Stimulated activated CD4-positive, alpha-beta T cell treated with anti-CD3 and anti-CD28 coated beads, TNF-alpha, amount 100 ng/mL, for 4 hours (primary cell): ENCODE data around the gene JPH3.
"Not testable (repeated sequence)": the region's sequence is repeated elsewhere in the genome, so short reads cannot be mapped to it uniquely, and the experiment has no call there.

Source experiments
- DNase-seq, 3 experiments: peaks; one replicate each; pipeline ENCODE4 v3.0.0-alpha.2; 2020; ENCODE audit warnings: low read depth in 3 of 3

JPH3 gene

GRCh38 chr16:87681051-87681602 is 78.8 kb downstream of the JPH3 start:
- not testable (repeated sequence) for DNase-seq

DNA sequence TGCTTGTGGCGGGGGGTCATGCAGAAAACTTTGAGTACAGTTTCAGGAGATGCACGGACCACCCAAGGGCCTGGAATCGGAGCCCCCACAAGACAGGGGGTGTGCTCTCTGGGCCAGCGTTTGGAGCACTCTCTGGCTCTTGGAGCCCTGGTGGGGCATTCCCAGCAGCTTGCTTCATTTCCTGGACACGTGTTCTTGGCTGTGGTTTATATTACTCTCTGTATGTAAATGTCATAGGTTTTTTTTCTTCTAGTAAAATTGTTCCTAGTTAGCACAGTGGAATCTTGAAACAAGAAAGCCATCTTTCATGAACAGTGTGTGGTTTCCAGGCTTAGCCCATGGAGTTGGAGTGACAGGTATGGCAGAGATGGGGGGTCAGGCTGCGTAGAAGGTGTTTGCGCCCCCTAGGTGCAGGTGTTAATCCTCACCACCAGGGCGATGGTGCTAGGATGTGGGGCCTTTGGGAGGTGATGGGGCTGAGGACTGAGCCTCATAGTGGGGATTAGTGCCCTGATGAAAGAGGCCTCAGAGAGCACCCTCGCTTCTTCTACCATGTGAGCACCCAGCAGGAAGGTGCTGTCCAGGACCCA is 79.8 kb downstream of the JPH3 start:
- no peak for DNase-seq

GRCh38 chr16:87682852-87683399 is 80.6 kb downstream of the JPH3 start:
- no peak for DNase-seq

DNA sequence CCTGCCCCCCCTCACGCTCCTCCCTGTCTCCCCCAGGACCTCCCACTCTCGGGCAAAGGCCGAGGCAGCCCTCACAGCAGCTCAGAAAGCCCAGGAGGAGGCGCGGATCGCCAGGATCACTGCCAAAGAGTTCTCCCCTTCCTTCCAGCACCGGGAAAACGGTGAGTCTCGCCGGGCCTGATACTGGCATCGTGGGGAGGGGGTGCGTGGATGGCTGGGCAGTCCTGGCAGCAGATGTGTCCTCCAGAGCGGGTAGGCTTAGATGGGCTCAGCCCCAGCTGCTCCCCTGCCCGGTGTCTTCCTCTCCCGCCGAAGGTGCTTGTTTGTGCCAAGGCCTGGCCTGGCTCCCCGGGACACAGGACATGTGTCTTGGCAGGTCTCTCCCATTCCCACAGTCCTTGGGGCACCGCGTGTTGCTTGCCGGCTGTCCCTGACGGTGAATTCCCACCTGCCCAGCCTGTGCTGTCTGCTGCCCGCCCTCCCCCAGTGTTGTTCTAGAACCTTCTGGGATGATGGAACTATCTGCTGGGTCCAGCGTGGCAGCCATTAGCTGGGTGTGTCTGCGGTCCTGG is 81.9 kb downstream of the JPH3 start:
- DNase-seq: no peak

DNA sequence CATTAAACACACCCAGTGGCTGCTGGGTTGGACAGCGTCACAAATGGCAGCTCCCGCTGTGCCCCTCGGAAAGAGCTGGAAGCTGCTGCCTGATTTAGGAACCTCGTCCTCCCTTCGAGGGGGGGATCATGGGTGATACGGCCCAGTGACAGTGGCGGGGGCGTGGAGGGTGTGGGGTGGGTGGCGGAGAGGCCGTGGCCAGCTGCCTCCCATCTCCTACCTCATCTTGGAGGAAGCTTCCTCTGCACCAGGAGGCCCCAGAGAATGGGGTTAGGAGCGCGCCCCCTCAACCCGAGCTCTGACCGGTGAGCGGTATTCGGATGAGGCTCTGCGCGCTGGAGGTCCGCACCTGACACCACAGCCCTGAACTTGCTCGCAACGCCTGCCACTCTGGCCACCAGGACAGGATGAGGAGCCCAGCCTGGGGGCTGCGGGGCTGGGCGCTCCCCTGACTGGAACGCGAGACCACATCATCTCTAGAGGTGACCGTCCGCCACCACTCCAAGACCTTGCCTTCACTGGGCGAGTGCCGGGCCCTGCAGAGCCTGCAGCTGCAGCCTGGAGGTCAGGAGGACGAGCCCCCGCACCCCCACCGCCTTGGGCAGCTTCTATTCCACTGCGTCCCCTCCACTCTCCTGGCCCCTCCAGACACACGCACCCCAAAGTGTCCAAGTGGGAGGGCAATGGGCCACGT is 82.5 kb downstream of the JPH3 start:
- no peak for DNase-seq

DNA sequence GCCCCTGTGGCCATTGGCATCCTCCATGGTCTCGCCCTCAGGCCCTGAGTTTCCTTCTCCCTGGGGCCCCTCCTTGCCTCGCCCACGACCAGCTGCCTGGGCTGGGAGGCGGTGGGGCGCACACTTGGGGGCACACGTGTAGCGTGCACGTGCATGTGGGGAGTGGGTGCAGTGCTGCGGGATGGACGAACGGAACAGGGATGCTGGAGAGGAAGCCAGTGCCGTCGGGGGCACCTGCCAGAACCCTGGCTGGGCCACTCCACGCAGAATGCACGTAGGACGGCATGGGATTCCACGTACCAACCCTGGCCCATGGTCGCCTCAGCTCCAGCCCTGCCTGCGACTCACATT is 83.1 kb downstream of the JPH3 start:
- no peak for DNase-seq

DNA sequence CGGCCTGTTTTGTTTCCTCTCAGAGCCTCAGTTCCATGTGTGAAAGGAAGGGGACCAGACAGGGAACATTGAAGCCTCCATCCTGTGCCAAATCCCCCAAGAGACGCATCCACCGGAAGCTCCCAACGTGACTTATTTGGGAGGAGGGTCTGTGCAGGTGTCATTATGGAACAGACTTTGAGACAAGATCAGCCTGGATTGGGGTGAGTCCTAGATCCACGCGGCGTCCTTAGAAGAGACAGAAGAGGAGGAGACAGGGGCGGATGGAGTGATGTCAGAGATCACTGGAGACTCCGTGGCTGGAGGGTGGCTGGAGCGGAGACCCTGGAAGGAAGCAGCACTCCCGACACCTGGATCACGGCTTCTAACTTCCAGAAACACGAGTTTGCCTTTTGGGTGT is 83.5 kb downstream of the JPH3 start:
- no peak for DNase-seq

- no peak for DNase-seq
These were observed 84.4 kb downstream of the JPH3 start for GRCh38 chr16:87686697-87687096.

GRCh38 chr16:87687126-87687910 is 85.0 kb downstream of the JPH3 start:
- no peak for DNase-seq

GRCh38 chr16:87687998-87688529 is 85.8 kb downstream of the JPH3 start:
- DNase-seq: no peak

DNA sequence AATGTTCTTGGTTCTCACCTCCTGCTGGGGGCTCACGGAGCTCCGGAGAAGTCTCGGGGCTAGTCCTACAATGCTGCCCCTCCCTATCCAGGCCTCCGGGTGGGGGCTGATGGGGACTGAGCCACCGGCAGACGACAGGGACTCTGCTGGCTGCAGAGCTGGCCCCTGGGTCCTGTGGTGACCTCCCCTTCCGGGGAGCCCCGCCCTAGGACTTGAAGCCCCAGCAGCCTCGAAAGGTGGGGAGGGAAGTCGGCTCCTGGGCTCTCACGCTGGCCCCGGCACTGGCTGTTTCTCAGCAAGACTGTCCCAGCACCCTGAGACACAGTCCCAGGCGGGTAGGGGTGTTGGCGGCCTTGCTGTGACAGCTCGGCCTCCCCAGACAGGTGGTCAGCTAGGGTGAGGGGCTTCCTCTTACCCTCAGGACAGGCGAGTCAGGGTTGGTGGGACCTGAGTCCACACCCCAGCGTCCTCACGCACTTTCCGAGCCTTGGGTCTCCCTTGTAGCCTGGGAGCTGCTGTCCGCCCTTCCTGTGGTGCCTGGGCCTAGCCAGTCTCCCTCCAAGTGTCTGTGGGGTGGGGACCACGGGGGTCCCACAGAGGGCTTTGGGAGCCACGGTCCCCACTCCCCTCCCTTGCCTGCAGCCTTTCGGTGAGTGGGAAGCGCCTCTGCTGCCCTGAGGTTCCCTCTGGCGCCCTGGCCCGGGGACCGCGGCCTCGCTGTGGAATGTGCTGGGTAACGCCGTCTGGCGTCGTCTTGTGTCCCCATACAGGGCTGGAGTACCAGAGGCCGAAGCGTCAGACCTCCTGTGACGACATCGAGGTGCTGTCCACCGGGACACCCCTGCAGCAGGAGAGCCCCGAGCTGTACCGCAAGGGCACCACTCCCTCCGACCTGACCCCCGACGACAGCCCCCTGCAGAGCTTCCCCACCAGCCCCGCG is 86.8 kb downstream of the JPH3 start:
- no peak for DNase-seq

GRCh38 chr16:87689956-87690465 is 87.7 kb downstream of the JPH3 start:
- DNase-seq: no peak

- no peak for DNase-seq
These were observed 88.8 kb downstream of the JPH3 start for GRCh38 chr16:87690911-87691685.

DNA sequence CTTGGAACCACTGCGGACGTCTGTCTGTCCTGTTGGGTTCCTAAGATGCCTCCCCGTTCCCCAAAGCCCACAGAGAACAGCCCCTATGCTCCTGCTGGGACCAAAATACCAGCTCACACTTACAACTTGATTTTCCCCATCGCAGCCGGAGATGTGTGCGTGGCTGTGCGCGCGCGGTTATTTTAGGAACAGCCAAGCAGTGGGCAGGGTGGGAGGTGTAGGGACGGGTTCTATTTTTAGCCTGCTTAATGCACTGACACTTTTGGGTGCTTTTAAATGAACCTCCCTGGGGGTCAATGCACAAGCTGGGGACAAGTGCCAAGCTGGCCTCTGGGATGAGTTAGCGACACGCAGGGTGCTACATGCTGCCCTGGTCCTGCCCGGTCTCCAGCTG is 89.4 kb downstream of the JPH3 start:
- DNase-seq: no peak

DNA sequence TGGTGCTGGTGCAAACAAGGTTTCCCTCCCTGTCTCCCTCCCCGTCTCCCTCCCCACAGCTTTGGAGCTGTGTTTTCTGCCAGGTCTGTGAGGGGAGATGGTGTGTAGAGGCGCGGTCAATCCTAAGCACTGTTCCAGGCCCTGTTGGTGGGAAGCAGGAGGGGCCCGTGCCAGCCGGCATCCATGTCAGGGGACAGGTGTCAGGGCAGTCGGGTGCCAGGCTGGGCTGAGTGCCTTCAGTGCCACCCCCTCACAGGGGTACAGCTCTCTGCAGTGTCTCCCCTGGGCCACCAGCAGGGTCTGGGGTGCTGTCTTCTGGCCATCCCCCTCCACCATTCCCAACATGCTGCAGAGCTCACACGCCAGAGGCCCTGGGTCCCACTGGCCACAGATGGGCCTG is 89.9 kb downstream of the JPH3 start:
- DNase-seq: no peak

GRCh38 chr16:87692756-87693155 is 90.4 kb downstream of the JPH3 start:
- DNase-seq: no peak

GRCh38 chr16:87693827-87694226 is 91.5 kb downstream of the JPH3 start:
- DNase-seq: no peak

DNA sequence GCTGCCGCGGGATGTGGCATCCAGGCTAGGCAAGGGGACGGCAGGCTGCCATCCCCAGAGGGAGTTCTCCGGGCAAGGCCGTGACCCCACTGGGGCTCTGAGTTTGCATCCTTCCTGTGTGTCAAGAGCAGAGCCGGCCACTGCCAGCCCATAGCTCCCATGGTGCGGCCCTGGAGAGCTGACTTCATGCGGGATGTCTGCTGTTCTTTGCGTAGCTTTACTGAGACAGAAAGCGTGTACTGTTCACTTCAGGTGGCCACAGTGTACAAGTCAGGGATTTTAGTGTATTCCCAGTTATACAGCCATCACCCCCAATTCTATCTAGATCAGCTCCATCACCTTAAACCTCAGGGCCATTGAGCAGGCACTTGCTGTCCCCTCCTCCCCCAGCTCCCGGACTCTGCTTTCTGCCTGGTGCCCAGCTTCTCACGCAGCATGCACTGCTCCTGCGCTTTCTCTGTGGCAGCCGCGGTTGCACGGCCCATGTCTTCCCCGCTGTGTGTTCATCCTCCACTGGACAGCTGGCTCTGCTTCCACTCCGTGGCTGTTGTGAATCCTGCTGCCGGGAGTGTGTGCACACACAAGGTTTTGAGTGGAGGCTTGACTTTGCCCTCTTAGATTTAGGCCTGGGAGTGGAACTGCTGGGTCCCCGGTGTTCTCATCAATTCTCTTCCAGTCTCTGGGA is 92.3 kb downstream of the JPH3 start:
- DNase-seq: no peak

- DNase-seq: no peak
These were observed 93.2 kb downstream of the JPH3 start for GRCh38 chr16:87695534-87695933.
